ENCODE measurements around the gene CNOT11. TPM values are rescaled to one million over a fixed set of nuclear protein-coding genes. Genes with fewer than 3 reads are reported as not detected.
A peak's percentile ranks its signal among the peaks of the same experiment; 100 is the strongest.
"Not testable (repeated sequence)": the region's sequence is repeated elsewhere in the genome, so short reads cannot be mapped to it uniquely, and the experiment has no call there.

The CNOT11 gene
- total and polyA plus RNA-seq, 5 donors, result 26.0 to 60.5 (median 41.0) TPM

DNA sequence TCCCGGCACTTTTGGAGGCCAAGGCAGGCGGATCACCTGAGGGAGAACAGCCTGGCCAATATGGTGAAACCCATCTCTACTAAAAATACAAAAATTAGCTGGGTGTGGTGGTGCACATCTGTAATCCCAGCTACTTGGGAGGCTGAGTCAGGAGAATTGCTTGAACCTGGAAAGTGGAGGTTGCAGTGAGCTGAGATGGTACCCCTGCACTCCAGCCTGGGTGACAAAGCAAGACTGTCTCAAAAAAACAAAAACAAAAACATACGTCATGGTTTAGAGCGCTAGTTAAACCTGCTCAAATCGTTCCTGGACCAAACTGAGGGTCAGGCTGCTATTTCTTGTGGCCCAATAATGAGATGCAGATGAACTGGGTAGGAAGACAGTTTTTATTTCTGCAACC lies 7.2 kb upstream of the CNOT11 start:
- H3K4me1 ChIP-seq (ENCODE audit: control insufficient read depth, insufficient read depth, low read length); H3K9me3 ChIP-seq (ENCODE audit: control insufficient read depth, low read length); ATAC-seq; H3K27me3 ChIP-seq (ENCODE audit: control insufficient read depth, insufficient read depth); H3K4me3 ChIP-seq (ENCODE audit: low read length); H3K27ac ChIP-seq (ENCODE audit: low read length); DNase-seq; intact Hi-C loops (cut with DNase I): not testable (repeated sequence)
- 97% methylated on average over 5 of the region's 5 CpGs for WGBS

DNA sequence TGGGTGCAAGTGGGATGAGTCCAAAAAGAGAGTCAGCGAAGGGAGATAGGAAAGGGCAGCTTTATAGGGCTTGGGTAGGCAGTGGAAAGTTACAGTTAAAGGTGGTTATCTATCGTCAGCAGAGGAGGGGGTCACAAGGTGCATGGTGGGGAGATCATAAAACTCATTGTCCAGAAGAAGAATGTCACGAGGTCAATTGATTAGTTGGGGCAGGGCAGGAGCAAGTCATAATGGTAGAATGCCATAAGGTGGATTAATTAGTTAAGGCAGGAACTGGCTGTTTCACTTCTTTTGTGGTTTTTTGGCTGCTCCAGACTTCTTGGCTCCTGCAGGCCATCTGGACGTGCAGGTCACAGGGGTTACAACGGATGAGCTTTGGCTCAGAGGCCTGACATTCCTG lies 3.9 kb upstream of the CNOT11 start:
- H3K4me3 ChIP-seq (ENCODE audit: low read length); H3K27me3 ChIP-seq (ENCODE audit: control insufficient read depth, insufficient read depth); H3K27ac ChIP-seq (ENCODE audit: low read length); ATAC-seq; intact Hi-C loops (cut with DNase I); H3K9me3 ChIP-seq (ENCODE audit: control insufficient read depth, low read length); DNase-seq; H3K4me1 ChIP-seq (ENCODE audit: control insufficient read depth, insufficient read depth, low read length): not testable (repeated sequence)
- 57% methylated on average over 5 of the region's 5 CpGs for WGBS

DNA sequence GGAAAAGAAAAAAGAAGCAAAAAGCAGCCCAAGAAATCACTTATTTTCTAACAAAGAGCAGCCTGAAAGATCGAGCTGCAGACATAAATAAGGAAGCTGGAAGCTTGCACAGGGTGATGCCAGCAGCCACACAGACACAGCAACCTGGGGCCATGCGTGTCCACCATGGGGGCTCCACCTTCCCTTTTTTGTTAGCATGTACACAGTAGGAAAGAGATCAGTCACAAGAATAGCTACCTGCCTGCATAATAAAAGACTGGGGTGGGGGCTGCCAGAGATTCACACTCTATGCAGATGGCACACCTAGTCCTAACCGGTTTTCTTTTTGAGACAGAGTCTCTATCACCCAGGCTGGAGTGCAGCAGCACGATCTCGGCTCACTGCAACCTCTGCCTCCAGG lies 2.9 kb upstream of the CNOT11 start:
- Histone ChIP-seq H3K4me1 (ENCODE audit: control insufficient read depth, insufficient read depth, low read length) (peaks cover 5% of the 10 kb centered on the region), H3K9me3 (ENCODE audit: control insufficient read depth, low read length) (no peaks in the 10 kb centered on the region), H3K27me3 (ENCODE audit: control insufficient read depth, insufficient read depth) (no peaks in the 10 kb centered on the region), H3K27ac (ENCODE audit: low read length) (no peak overlapping the region), H3K4me3 (ENCODE audit: low read length) (no peak overlapping the region)
- no peak for ATAC-seq
- DNase-seq, result no peak
- intact Hi-C loops (cut with DNase I), result no loop called here
- WGBS, result 78% methylated on average over 5 of the region's 5 CpGs

DNA sequence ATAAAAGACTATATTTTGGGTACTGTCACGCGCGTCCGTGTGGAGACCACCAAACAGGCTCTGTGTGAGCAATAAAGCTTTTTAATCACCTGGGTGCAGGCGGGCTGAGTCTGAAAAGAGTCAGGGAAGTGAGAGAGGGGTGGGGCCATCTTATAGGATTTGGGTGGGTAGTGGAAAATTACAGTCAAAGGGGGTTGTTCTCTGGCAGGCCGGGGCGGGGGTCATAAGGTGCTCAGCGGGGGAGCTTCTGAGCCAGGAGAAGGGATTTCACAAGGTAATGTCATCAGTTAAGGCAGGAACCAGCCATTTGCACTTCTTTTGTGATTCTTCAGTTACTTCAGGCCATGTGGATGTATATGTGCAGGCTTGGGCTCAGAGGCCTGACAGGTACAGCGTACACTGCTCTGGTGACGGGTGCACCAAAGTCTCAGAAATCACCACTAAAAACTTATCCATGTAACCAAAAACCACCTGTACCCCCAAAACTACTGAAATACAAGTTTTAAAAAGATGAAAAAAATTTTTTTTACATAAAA lies 1.4 kb upstream of the CNOT11 start:
- H3K9me3 ChIP-seq (ENCODE audit: control insufficient read depth, low read length); DNase-seq; H3K4me1 ChIP-seq (ENCODE audit: control insufficient read depth, insufficient read depth, low read length); intact Hi-C loops (cut with DNase I); H3K4me3 ChIP-seq (ENCODE audit: low read length); H3K27me3 ChIP-seq (ENCODE audit: control insufficient read depth, insufficient read depth); ATAC-seq; H3K27ac ChIP-seq (ENCODE audit: low read length): not testable (repeated sequence)
- 91% methylated on average over 10 of the region's 10 CpGs for WGBS

DNA sequence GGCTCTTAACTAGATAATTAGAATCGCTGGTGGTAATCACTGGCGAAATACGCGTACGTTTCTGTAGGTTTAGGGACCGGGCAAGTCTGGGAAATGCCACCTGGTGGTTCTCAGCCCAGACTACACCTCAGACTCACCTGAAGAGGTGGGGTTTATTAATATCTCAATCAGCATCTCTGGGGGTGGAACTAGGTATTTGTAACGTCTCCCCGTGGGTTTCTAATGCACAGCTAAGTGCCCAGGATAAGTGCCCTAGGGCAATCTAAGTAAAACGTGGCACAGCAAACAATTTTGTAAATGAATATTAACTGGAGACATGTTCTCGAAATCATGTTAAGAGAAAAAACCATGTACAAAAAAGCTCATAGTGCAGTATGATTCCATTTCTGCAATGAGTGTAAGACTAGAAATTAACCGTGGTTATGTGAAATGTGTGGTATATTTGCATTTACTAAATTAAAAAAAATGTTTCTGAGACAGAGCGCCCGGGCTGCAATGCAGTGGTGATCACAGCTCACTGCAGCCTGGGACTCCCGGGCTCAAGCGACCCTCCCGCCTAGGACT lies 760 bp upstream of the CNOT11 start:
- WGBS, result 45% methylated on average over 16 of the region's 16 CpGs
- H3K4me1 ChIP-seq (ENCODE audit: control insufficient read depth, insufficient read depth, low read length), result peaks cover 5% of the 10 kb centered on the region
- no peaks in the 10 kb centered on the region for H3K27me3 ChIP-seq (ENCODE audit: control insufficient read depth, insufficient read depth)
- no peak for DNase-seq
- ATAC-seq, result peak; percentile 69 to 73
- peak overlapping the region; percentile 80 for H3K4me3 ChIP-seq (ENCODE audit: low read length)
- H3K27ac ChIP-seq (ENCODE audit: low read length), result peak overlapping the region; percentile 82
- no peaks in the 10 kb centered on the region for H3K9me3 ChIP-seq (ENCODE audit: control insufficient read depth, low read length)
- intact Hi-C loops (cut with DNase I), result no loop called here

DNA sequence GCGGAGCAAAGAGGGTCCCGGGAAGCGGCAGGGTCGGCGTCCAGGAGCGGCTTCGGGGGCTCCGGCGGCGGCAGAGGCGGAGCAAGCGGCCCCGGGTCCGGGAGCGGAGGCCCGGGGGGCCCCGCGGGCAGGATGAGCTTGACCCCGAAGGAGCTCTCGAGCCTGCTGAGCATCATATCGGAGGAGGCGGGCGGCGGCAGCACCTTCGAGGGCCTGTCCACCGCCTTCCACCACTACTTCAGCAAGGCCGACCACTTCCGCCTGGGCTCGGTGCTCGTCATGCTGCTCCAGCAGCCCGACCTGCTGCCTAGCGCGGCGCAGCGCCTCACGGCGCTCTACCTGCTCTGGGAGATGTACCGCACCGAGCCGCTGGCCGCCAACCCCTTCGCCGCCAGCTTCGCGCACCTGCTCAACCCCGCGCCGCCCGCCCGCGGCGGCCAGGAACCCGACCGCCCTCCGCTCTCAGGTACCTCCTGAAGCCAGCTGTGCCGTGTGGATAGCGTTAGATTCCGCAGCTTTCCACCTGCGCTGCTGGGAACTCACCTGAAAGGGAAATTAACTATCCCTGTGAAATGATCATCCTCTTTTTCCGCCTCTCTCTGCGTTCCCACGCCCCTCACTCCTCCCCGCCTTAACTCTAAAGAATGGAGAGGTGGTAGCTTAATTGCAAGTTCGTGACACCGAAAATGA lies 472 bp downstream of the CNOT11 start:
- H3K9me3 ChIP-seq (ENCODE audit: control insufficient read depth, low read length), result no peaks in the 10 kb centered on the region
- WGBS, result under 1% methylated on average over 65 of the region's 65 CpGs
- ATAC-seq (peak; percentile 67 to 69), DNase-seq (peak; percentile 61 to 85 (median 82))
- no peaks in the 10 kb centered on the region for H3K27me3 ChIP-seq (ENCODE audit: control insufficient read depth, insufficient read depth)
- peak overlapping the region; percentile 80 for H3K4me3 ChIP-seq (ENCODE audit: low read length)
- intact Hi-C loops (cut with DNase I), result no loop called here
- peak overlapping the region; percentile 76 for H3K27ac ChIP-seq (ENCODE audit: low read length)
- peaks cover 5% of the 10 kb centered on the region for H3K4me1 ChIP-seq (ENCODE audit: control insufficient read depth, insufficient read depth, low read length)

DNA sequence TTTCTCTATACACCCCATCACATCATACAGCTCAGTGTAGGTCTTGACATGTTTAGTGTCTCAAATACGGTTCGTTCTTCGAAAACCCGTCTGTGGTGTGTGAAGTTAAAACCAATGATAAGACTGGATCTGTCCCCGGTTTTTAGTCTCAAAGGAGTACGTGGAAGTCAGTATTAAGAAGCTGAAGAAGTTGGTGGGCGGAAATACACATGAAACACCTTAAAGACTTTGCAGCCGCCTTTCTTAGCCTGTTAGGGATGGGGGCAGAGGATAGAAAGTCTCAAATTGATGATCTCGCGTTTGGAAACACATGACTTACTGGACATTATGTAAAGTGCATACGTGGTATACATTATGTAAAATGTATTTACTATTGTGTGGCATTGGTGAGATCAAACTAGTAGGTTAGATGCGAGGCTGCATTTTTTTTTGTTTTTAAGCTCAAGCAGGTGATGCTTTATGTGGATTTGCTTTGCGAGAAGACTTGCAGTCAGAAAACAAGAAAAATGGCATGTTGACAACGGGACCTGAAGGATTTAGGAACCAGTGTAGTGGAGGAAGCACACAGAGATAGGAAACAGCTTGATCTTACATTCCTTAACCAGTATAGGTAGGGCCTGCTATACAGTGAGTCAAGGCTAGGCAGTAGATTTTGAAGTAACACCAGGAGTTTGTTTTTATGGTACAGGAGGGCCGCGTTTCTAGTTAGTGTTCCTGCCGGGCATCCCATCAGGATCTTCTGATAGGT lies 1.2 kb downstream of the CNOT11 start:
- ATAC-seq (no peak), DNase-seq (no peak)
- WGBS, result 20% methylated on average over 17 of the region's 17 CpGs
- H3K27me3 ChIP-seq (ENCODE audit: control insufficient read depth, insufficient read depth), result no peaks in the 10 kb centered on the region
- peaks cover 5% of the 10 kb centered on the region for H3K4me1 ChIP-seq (ENCODE audit: control insufficient read depth, insufficient read depth, low read length)
- intact Hi-C loops (cut with DNase I), result no loop called here
- no peaks in the 10 kb centered on the region for H3K9me3 ChIP-seq (ENCODE audit: control insufficient read depth, low read length)
- H3K4me3 ChIP-seq (ENCODE audit: low read length), result peak overlapping the region; percentile 80
- no peak overlapping the region for H3K27ac ChIP-seq (ENCODE audit: low read length)

DNA sequence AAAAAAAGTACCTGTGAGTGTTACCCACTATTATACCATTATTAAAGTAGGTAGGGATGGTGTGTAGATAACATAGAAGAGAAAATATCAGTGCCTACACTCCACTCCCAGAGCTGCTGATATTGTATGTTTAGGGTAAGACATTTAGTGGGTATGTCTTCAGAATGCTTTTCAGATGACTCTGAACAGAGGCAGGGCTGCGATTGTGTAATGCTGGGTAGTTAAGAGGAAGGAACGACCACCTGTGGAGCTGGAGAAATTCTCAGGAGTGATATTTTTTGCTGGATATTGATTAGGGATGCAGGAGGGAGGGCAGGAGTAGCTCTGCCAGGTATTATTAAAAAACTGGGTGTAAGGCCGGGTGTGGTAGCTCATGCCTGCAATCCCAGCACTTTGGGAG lies 2.8 kb downstream of the CNOT11 start:
- 84% methylated on average over 3 of the region's 3 CpGs for WGBS
- Histone ChIP-seq H3K9me3 (ENCODE audit: control insufficient read depth, low read length) (no peaks in the 10 kb centered on the region), H3K4me3 (ENCODE audit: low read length) (no peak overlapping the region), H3K27me3 (ENCODE audit: control insufficient read depth, insufficient read depth) (no peaks in the 10 kb centered on the region), H3K4me1 (ENCODE audit: control insufficient read depth, insufficient read depth, low read length) (peaks cover 5% of the 10 kb centered on the region), H3K27ac (ENCODE audit: low read length) (no peak overlapping the region)
- ATAC-seq (no peak), DNase-seq (no peak)
- intact Hi-C loops (cut with DNase I), result no loop called here

DNA sequence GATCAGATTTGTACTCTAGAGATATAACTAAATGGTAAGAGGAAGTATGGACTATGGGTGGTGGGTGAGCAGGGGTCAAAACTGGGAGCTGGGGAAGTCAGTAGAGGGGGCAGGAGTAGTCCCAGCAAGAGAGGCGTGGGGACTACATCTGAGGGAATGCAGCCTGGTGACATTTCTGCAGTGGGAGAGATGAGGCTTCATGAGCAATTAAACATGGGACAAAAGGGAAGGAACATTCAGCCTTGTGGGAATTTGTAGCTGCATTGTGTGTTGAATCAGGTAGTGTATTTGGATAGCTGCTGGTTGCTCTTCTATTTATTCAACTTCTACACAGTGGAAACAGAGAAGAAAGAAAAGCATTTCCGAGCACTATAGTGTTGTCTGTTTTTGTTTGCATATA lies 3.6 kb downstream of the CNOT11 start:
- Histone ChIP-seq H3K4me1 (ENCODE audit: control insufficient read depth, insufficient read depth, low read length) (peaks cover 5% of the 10 kb centered on the region), H3K27ac (ENCODE audit: low read length) (no peak overlapping the region), H3K4me3 (ENCODE audit: low read length) (no peak overlapping the region), H3K9me3 (ENCODE audit: control insufficient read depth, low read length) (no peaks in the 10 kb centered on the region), H3K27me3 (ENCODE audit: control insufficient read depth, insufficient read depth) (no peaks in the 10 kb centered on the region)
- 90% methylated on average over 2 of the region's 2 CpGs for WGBS
- intact Hi-C loops (cut with DNase I), result no loop called here
- DNase-seq (no peak), ATAC-seq (no peak)

DNA sequence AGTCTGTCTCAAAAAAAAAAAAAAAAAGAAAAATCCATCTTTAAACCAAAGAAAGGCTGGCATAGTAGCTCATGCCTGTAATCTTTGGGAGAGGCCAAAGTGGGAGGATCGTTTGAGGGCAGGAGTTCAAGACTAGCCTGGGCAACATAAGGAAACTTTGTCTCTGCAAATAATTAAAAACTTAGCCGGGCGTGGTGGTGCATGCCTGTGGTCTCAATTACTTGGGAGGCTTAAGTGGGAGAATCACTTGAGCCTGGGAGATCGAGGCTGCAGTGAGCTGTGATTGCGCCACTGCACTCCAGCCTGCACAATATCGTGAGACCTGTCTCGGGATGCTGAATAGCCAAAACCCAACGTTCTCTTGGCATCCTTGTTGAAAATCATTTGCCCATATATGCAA lies 6.1 kb downstream of the CNOT11 start:
- 98% methylated on average over 8 of the region's 8 CpGs for WGBS
- Histone ChIP-seq H3K4me3 (ENCODE audit: low read length) (no peak overlapping the region), H3K4me1 (ENCODE audit: control insufficient read depth, insufficient read depth, low read length) (peaks cover 5% of the 10 kb centered on the region), H3K27ac (ENCODE audit: low read length) (no peak overlapping the region), H3K9me3 (ENCODE audit: control insufficient read depth, low read length) (no peaks in the 10 kb centered on the region), H3K27me3 (ENCODE audit: control insufficient read depth, insufficient read depth) (no peaks in the 10 kb centered on the region)
- DNase-seq, result no peak
- intact Hi-C loops (cut with DNase I), result no loop called here
- no peak for ATAC-seq

DNA sequence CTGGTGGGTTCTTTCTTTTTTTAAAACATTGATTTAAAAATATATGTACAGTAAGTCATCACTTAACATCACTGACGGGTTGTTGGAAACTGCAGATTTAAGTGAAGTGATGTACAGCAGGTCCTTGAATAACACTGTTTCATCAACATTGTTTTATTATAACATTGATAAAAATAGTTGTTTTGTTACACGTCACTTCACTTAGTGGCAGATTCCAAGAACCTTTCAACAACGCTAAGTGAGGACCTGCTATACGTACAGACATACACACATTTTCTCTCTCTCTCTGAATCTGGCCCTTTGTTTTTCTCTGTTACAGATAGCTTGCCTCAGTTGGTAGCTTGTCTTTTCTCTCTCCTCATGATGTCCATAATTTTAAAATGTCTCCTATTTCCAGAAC lies 9.5 kb downstream of the CNOT11 start:
- H3K27me3 ChIP-seq (ENCODE audit: control insufficient read depth, insufficient read depth), result no peaks in the 10 kb centered on the region
- H3K27ac ChIP-seq (ENCODE audit: low read length), result peak overlapping the region; percentile 51
- H3K4me3 ChIP-seq (ENCODE audit: low read length), result no peak overlapping the region
- ATAC-seq (no peak), DNase-seq (no peak)
- H3K9me3 ChIP-seq (ENCODE audit: control insufficient read depth, low read length), result no peaks in the 10 kb centered on the region
- no peaks in the 10 kb centered on the region for H3K4me1 ChIP-seq (ENCODE audit: control insufficient read depth, insufficient read depth, low read length)
- intact Hi-C loops (cut with DNase I), result no loop called here
- WGBS, result 55% methylated on average over 4 of the region's 4 CpGs

Measured in right cardiac atrium (tissue), 5 donors.